ENCODE data around the gene KIAA2012. TPM values are rescaled to one million over a fixed set of nuclear protein-coding genes. Genes with fewer than 3 reads are reported as not detected.

Gene KIAA2012
- total RNA-seq, 1 donor: not detected

DNA sequence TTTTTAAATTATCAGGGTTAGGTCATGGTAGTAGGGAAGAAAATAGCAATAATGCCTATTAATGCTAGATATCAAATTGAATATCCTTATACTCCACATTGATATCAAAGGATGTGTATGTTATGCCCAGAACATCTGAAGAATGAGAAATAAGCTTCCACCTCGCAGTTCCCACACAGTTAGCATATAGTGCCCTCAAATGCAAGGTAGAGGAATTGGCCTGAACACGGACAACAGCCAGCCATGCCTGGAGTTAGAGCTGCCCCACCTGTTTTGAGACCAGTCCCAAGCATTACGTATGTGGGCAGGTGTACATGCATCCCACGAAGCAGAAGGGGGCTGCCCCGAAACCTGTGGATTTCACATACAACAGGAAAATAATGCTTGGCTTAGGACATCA, 85.7 kb downstream of the KIAA2012 start:
- H3K4me3 ChIP-seq (ENCODE audit: low read length): no peak overlapping the region
- H3K27me3 ChIP-seq (ENCODE audit: insufficient read depth, low read length): no peaks in the 10 kb centered on the region
- H3K4me1 ChIP-seq (ENCODE audit: insufficient read depth, low read length): no peaks in the 10 kb centered on the region

DNA sequence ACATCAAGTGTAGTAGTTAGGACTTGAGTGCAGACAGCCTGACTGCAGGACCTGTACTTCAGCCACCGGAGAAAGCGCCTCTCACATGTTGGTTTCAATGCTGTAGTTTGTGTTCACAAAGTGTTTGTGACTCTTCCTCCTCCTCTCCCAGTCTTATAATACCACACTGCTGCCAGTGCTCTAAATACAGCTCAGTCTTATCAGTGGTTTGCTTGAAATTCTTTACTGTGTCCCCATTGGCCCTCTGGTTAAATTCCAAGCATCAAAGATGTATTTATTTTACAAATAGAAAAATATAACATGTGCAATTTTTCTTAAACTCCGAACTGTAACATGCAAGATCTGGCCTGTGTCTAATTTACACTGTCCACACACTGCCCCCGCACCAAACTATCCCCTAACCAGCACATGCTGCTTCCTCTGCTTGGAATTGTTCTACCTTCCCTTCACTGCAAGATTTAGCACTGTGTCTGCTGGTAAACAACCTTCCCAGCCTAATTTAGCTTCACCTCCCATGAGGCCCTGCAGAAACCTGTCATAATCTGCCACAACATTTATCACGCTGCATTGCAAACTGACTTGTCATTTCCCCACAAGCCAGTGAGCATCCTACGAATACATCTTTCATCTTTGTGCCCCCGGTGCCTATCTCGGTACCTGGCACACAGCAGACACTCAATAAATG, 88.2 kb downstream of the KIAA2012 start:
- no peaks in the 10 kb centered on the region for H3K4me1 ChIP-seq (ENCODE audit: insufficient read depth, low read length)
- no peak overlapping the region for H3K4me3 ChIP-seq (ENCODE audit: low read length)
- no peaks in the 10 kb centered on the region for H3K9me3 ChIP-seq (ENCODE audit: low read depth, low read length)
- no peaks in the 10 kb centered on the region for H3K27me3 ChIP-seq (ENCODE audit: insufficient read depth, low read length)

More for the DNA sequence above, 85.7 kb downstream of the KIAA2012 start:
- H3K9me3 ChIP-seq (ENCODE audit: low read depth, low read length): no peaks in the 10 kb centered on the region

DNA sequence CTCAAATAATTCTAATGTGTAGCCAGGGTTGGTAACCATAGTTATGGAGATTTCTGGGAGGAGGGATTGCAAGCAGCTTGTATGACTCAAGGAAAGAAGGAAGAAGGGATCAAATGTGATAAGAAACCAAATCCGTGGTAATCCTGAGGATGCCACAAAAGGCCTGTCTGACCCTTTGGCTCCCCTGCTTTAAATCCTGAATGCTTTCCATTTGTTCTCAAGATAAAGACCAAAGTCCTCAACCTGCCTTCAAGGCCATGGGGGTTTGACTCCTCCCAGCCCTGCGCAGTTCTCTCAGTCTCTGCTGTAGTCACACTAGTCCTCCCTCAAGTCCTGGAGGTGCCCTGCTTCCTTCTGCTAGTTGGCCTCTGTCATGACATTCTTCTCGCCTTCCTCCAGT, 91.4 kb downstream of the KIAA2012 start:
- Histone ChIP-seq H3K4me3 (ENCODE audit: low read length) (no peak overlapping the region), H3K4me1 (ENCODE audit: insufficient read depth, low read length) (no peaks in the 10 kb centered on the region), H3K27me3 (ENCODE audit: insufficient read depth, low read length) (no peaks in the 10 kb centered on the region), H3K9me3 (ENCODE audit: low read depth, low read length) (no peaks in the 10 kb centered on the region)

DNA sequence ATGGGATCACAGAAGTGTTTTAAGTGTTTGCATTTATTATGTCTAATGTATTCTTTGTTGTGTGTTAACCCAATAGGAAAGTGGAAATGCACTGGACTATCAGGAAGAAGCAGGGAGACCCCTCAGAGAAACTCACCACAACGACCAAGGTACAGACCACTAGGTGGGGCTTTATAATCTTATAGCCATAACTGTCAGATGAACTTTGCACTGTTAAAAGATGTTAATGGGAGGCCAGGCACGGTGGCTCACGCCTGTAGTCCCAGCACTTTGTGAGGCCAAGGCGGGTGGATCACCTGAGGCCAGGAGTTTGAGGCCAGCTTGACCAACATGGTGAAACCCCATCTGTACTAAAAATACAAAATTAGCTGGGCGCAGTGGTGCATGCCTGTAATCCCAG, 92.2 kb downstream of the KIAA2012 start:
- H3K9me3 ChIP-seq (ENCODE audit: low read depth, low read length): no peaks in the 10 kb centered on the region
- peaks cover under 1% of the 10 kb centered on the region for H3K27me3 ChIP-seq (ENCODE audit: insufficient read depth, low read length)
- H3K4me3 ChIP-seq (ENCODE audit: low read length): no peak overlapping the region
- no peaks in the 10 kb centered on the region for H3K4me1 ChIP-seq (ENCODE audit: insufficient read depth, low read length)

DNA sequence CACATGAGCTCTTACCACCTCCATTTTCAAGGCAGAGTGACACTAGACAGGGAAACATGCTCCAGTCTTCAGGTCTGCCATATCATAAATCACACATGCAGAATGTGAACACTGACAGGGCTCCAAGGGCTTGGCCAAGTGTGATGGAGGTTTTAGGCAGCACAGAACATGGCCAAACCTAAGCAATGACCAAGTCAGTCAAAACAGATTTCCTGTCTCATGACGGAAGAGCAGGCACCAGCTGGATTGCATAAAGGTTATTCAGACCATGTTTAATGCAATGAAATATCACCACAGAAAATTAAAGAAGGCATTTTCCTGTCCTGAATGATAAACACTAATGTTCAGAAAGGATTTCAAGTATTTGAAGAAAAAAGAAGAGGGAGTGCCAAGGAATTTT, 92.9 kb downstream of the KIAA2012 start:
- Histone ChIP-seq H3K9me3 (ENCODE audit: low read depth, low read length) (no peaks in the 10 kb centered on the region), H3K27me3 (ENCODE audit: insufficient read depth, low read length) (peaks cover 7% of the 10 kb centered on the region), H3K4me1 (ENCODE audit: insufficient read depth, low read length) (no peaks in the 10 kb centered on the region), H3K4me3 (ENCODE audit: low read length) (no peak overlapping the region)

GRCh38 chr2:202169131-202169530, 96.1 kb downstream of the KIAA2012 start:
- peaks cover 8% of the 10 kb centered on the region for H3K27me3 ChIP-seq (ENCODE audit: insufficient read depth, low read length)
- H3K9me3 ChIP-seq (ENCODE audit: low read depth, low read length): no peaks in the 10 kb centered on the region
- H3K4me1 ChIP-seq (ENCODE audit: insufficient read depth, low read length): peaks cover 8% of the 10 kb centered on the region
- H3K4me3 ChIP-seq (ENCODE audit: low read length): no peak overlapping the region

DNA sequence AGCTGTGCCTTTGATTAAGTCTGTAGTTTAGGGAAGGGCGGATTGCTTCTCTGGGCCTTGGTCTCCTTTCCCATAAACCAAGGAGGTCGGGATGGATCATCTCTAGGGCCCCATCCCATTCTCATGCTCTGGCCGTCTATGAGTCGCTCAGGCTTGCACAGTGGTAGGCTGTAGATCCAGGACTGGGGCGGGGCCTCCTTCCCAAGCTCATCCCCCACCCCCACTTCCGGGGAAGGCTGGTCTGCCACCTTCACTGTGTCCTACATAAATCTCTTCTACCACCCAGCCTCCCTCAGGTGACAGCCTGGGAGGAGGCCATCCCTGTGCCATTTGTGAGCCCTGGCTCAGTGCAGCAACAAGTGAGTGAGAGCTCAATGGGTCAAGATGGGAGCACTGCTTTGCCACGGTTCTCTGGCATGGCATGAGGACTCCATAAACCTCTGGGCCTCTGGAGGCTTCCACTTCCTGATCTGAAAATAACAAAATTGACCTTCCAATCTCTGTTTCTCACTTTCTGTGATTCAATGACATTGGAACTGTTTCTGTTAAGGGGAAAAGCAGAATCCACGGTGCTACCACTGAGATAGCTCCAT, 96.9 kb downstream of the KIAA2012 start:
- H3K4me1 ChIP-seq (ENCODE audit: insufficient read depth, low read length): peaks cover 8% of the 10 kb centered on the region
- peaks cover 8% of the 10 kb centered on the region for H3K27me3 ChIP-seq (ENCODE audit: insufficient read depth, low read length)
- no peaks in the 10 kb centered on the region for H3K9me3 ChIP-seq (ENCODE audit: low read depth, low read length)
- H3K4me3 ChIP-seq (ENCODE audit: low read length): no peak overlapping the region

- Histone ChIP-seq H3K4me1 (ENCODE audit: insufficient read depth, low read length) (peaks cover 8% of the 10 kb centered on the region), H3K4me3 (ENCODE audit: low read length) (no peak overlapping the region), H3K9me3 (ENCODE audit: low read depth, low read length) (no peaks in the 10 kb centered on the region), H3K27me3 (ENCODE audit: insufficient read depth, low read length) (peaks cover 8% of the 10 kb centered on the region)
These were observed 98.3 kb downstream of the KIAA2012 start for GRCh38 chr2:202171241-202171825.

DNA sequence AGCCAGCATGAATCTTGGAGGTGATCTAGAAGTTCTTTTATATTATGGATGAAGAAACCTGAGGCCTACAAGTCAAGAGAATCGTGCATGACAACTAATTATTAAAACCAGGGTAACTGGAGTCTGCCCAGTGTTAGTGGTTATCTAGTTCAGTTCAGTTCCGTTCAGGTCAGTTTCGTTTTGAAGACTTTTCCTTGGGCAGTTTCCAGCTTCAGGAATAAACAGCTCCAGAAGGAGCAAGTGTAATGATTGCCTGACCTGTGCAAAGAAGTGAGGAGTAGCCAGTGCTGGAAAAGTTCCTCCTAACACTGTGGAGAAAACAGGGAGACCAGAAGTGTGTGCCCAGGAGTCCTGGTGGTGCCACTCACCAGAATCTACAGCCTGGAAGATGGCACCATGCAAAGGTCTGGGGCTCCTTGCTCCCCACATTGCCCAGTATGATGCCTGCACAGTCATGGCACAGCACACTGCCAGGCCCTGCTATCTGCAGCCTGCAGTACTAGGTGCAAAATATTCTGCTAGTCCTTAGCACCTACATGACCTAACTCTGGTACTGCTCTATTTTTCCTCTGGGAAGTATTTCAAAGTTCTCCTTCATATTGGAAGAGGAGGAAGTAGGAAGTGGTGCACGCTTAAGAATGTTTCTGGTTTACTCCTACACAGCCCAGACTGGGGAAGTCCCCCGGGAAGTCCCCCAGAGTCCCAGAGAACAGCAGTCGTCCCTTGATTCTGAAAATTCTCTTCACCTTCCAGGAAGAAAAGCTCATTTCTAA, 99.6 kb downstream of the KIAA2012 start:
- Histone ChIP-seq H3K4me3 (ENCODE audit: low read length) (no peak overlapping the region), H3K4me1 (ENCODE audit: insufficient read depth, low read length) (peaks cover 8% of the 10 kb centered on the region), H3K27me3 (ENCODE audit: insufficient read depth, low read length) (peaks cover 8% of the 10 kb centered on the region)

DNA sequence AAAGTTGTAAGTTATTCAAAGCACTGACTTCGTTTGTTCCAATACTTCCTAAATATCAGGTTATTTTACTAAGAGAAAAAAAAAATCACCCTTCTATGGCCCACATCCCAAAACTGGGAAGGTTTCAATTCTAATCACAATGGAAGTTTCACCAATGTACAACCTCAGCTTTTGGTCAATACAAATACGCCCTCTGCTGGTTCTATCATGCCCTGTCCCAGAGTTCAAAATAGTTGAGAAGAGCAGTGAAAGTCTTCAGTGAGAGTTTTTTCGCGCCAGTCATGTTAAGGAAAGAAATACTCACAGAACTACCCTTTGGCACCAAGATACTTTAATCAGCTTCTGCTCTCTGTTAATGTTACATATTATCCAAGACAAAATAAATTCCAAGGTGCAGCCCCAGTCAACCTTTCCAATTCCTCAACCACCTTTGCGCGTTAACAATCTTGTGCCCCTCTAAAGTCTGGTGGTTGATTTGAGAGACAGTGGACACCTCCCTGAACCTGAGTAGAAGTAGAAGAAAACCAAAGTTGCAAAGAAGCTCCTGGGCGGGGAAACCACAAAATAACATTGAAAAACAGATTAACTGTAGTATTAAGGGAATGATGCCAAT, 105.4 kb downstream of the KIAA2012 start:
- H3K27me3 ChIP-seq (ENCODE audit: insufficient read depth, low read length): no peaks in the 10 kb centered on the region
- no peak overlapping the region for H3K4me3 ChIP-seq (ENCODE audit: low read length)
- H3K4me1 ChIP-seq (ENCODE audit: insufficient read depth, low read length): no peaks in the 10 kb centered on the region
- H3K9me3 ChIP-seq (ENCODE audit: low read depth, low read length): no peaks in the 10 kb centered on the region

More for the DNA sequence above, 99.6 kb downstream of the KIAA2012 start:
- H3K9me3 ChIP-seq (ENCODE audit: low read depth, low read length): no peaks in the 10 kb centered on the region

GRCh38 chr2:202184557-202184956, 111.5 kb downstream of the KIAA2012 start:
- Histone ChIP-seq H3K4me3 (ENCODE audit: low read length) (no peak overlapping the region), H3K27me3 (ENCODE audit: insufficient read depth, low read length) (peaks cover 8% of the 10 kb centered on the region), H3K4me1 (ENCODE audit: insufficient read depth, low read length) (no peaks in the 10 kb centered on the region), H3K9me3 (ENCODE audit: low read depth, low read length) (no peaks in the 10 kb centered on the region)

DNA sequence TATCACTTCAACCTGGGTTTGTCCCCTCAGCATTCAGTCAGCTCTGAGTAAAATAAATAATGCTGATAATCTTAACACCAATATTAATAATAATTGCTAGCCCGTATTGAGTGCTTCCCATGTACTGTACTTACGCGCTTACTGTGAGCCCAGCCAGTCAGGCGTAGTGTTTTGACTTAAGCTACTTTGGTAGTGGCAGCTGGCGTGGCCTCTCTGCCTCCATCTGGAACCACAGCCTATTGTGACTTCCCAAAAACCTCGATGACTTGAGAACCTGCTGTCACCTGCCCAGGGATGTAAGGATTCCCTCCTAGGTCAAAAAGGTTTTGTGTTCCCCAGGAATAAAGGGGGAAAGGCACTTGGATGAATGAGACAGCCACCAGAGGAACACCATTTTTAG, 112.1 kb downstream of the KIAA2012 start:
- no peaks in the 10 kb centered on the region for H3K9me3 ChIP-seq (ENCODE audit: low read depth, low read length)
- H3K27me3 ChIP-seq (ENCODE audit: insufficient read depth, low read length): peaks cover 8% of the 10 kb centered on the region
- no peak overlapping the region for H3K4me3 ChIP-seq (ENCODE audit: low read length)
- no peaks in the 10 kb centered on the region for H3K4me1 ChIP-seq (ENCODE audit: insufficient read depth, low read length)

GRCh38 chr2:202186641-202187202, 113.7 kb downstream of the KIAA2012 start:
- Histone ChIP-seq H3K9me3 (ENCODE audit: low read depth, low read length) (no peaks in the 10 kb centered on the region), H3K4me1 (ENCODE audit: insufficient read depth, low read length) (no peaks in the 10 kb centered on the region), H3K4me3 (ENCODE audit: low read length) (no peak overlapping the region), H3K27me3 (ENCODE audit: insufficient read depth, low read length) (peaks cover 8% of the 10 kb centered on the region)

GRCh38 chr2:202187570-202187969, 114.5 kb downstream of the KIAA2012 start:
- Histone ChIP-seq H3K9me3 (ENCODE audit: low read depth, low read length) (no peaks in the 10 kb centered on the region), H3K4me1 (ENCODE audit: insufficient read depth, low read length) (no peaks in the 10 kb centered on the region), H3K4me3 (ENCODE audit: low read length) (no peak overlapping the region), H3K27me3 (ENCODE audit: insufficient read depth, low read length) (peaks cover 8% of the 10 kb centered on the region)

All from mononuclear cell (primary cell).